Thoracic aorta (tissue), 2 donors: ENCODE results near the gene F2R. TPM values are rescaled to one million over a fixed set of nuclear protein-coding genes. Genes with fewer than 3 reads are reported as not detected.

ENCODE experiments used
- ATAC-seq: fragments of 150-250 bp; one replicate; pipeline ENCODE4 v1.8.0; 2017; ENCODE audit warnings: low read depth; ENCODE audit not compliant: insufficient number of reproducible peaks, low FRiP score
- DNase-seq: peaks from one replicate; pipeline ENCODE4 v3.0.0-alpha.2; 2020; ENCODE audit warnings: low spot score
- H3K27ac ChIP-seq, 2 donors: fragments of 200-600 bp; sonication (generic); 1 replicate in 1 of 2; 2 replicates in 1 of 2; pipeline ENCODE4 v1.5.1; 2016; ENCODE audit warnings: mild to moderate bottlenecking in 2 of 2, moderate library complexity in 2 of 2
- H3K27me3 ChIP-seq: fragments of 200-600 bp; sonication (generic); replicated peaks from 2 replicates; pipeline ENCODE4 v1.6.0; 2016; ENCODE audit warnings: mild to moderate bottlenecking; ENCODE audit not compliant: insufficient read depth
- H3K36me3 ChIP-seq: fragments of 200-600 bp; sonication (generic); one replicate; pipeline ENCODE4 v1.5.1; 2016
- H3K4me1 ChIP-seq, 2 donors: fragments of 200-600 bp; sonication (generic); 1 replicate in 1 of 2; 2 replicates in 1 of 2; pipeline versions ENCODE4 v1.5.1 to v1.6.0; 2016; ENCODE audit warnings: low read depth in 2 of 2, mild to moderate bottlenecking in 1 of 2; ENCODE audit not compliant: control insufficient read depth in 1 of 2
- H3K4me3 ChIP-seq: fragments of 200-600 bp; sonication (generic); 2 replicates; pipeline ENCODE4 v1.5.1; 2016; ENCODE audit warnings: mild to moderate bottlenecking
- H3K9me3 ChIP-seq: fragments of 200-600 bp; sonication (generic); 2 replicates; pipeline ENCODE4 v1.5.1; 2016
- CTCF ChIP-seq: fragments of 200-600 bp; sonication (generic); IDR thresholded peaks from one replicate; pipeline ENCODE4 v1.5.1; 2019; ENCODE audit warnings: antibody characterized with exemption
- total RNA-seq, 2 donors: library from RNA; depleted of rRNA; stranded (reverse); fragments of >200 nt; gene quantifications; one replicate each; pipeline versions ENCODE4 v1.1.0 to v1.2.3, GENCODE V29; 2016

Gene F2R
- total RNA-seq: 100 to 1,000 TPM in 1 of 2 donors, 10 to 100 TPM in 1; 96.4 to 240 TPM

DNA sequence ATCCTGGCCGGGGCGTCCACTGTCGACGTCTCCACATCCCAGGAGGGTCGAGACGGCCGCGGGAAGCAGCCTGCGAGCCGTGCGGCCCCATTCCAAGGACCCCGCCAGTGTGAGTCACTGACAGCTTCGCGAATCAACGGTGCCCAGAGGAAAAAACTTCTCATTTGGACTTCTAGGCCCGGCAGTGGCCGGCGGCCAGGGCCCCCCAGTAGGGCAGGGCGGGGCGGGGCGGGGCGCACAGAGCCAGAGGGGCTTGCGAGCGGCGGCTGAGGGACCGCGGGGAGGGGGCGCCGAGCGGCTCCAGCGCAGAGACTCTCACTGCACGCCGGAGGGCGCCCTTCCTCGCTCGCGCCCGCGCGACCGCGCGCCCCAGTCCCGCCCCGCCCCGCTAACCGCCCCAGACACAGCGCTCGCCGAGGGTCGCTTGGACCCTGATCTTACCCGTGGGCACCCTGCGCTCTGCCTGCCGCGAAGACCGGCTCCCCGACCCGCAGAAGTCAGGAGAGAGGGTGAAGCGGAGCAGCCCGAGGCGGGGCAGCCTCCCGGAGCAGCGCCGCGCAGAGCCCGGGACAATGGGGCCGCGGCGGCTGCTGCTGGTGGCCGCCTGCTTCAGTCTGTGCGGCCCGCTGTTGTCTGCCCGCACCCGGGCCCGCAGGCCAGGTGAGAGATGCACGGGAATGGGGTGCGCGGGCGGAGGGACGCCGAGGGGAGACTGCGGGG is at the start of gene F2R:
Gene F2R (plus strand): TSS at position 391 of the 720 bp plus-strand sequence. CDS start 182 bp downstream, at position 573.
- Histone ChIP-seq H3K27ac (peak within 1 kb of the TSS; percentile 30 to 37), H3K27me3 (no peaks in the 10 kb centered on the region), H3K4me1 (peaks cover 0 to 12% of the 10 kb centered on the region in 2 donors), H3K9me3 (no peaks in the 10 kb centered on the region), H3K36me3 (no peaks in the 10 kb centered on the region), H3K4me3 (peak within 1 kb of the TSS; percentile 81)
- ATAC-seq (peak; percentile 48), DNase-seq (no peak)
- peak; percentile 54 for TF ChIP-seq CTCF

DNA sequence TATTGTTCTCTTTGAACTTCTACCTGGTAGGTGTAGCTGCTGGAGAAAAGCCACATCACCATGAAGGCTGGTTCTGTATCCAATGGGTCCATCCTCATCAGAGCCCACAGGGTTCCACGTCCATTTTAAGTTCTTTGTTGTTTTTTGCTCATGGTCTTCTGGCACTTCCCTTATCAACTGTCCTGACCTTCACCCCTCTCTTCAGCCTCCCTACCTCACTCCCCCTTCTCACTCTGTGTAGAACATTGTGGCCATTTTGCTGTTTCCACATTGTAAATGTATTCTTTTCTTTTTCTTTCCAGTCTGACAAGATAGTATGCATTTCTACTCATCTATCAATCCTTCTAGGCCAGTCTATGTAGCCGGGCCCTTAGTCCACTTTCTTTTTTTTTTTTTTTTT is 48.4 kb upstream of the F2R start:
- H3K4me3 ChIP-seq: no peak overlapping the region

GRCh38 chr5:76669245-76669644 is 46.7 kb upstream of the F2R start:
- H3K36me3 ChIP-seq: no peaks in the 10 kb centered on the region
- no peak for TF ChIP-seq CTCF
- H3K27ac ChIP-seq: no peak overlapping the region
- no peak for DNase-seq
- no peak for ATAC-seq
- H3K4me3 ChIP-seq: no peak overlapping the region
- H3K4me1 ChIP-seq: no peaks in the 10 kb centered on the region
- no peaks in the 10 kb centered on the region for H3K9me3 ChIP-seq
- H3K27me3 ChIP-seq: no peaks in the 10 kb centered on the region

More for the DNA sequence above, 48.4 kb upstream of the F2R start:
- no peak for TF ChIP-seq CTCF
- H3K4me1 ChIP-seq: no peaks in the 10 kb centered on the region
- DNase-seq: no peak
- H3K36me3 ChIP-seq: no peaks in the 10 kb centered on the region
- no peaks in the 10 kb centered on the region for H3K27me3 ChIP-seq
- H3K27ac ChIP-seq: no peak overlapping the region
- ATAC-seq: no peak
- H3K9me3 ChIP-seq: no peaks in the 10 kb centered on the region

- DNase-seq (no peak), ATAC-seq (no peak)
- H3K27me3 ChIP-seq: no peaks in the 10 kb centered on the region
- H3K4me3 ChIP-seq: no peak overlapping the region
- H3K36me3 ChIP-seq: no peaks in the 10 kb centered on the region
- no peaks in the 10 kb centered on the region for H3K9me3 ChIP-seq
- TF ChIP-seq CTCF: no peak
- H3K27ac ChIP-seq: no peak overlapping the region
- H3K4me1 ChIP-seq: no peaks in the 10 kb centered on the region
Observed at GRCh38 chr5:76670508-76670907, 45.4 kb upstream of the F2R start.

- DNase-seq (no peak), ATAC-seq (no peak)
- H3K27me3 ChIP-seq: no peaks in the 10 kb centered on the region
- H3K4me3 ChIP-seq: no peak overlapping the region
- TF ChIP-seq CTCF: no peak
- no peak overlapping the region for H3K27ac ChIP-seq
- H3K9me3 ChIP-seq: no peaks in the 10 kb centered on the region
- no peaks in the 10 kb centered on the region for H3K4me1 ChIP-seq
- H3K36me3 ChIP-seq: no peaks in the 10 kb centered on the region
Observed at GRCh38 chr5:76672242-76672641, 43.7 kb upstream of the F2R start.
